T47D (cell line): ENCODE data around the gene NEDD4.

ENCODE experiments used
- DNase-seq, 2 experiments: peaks; one replicate each; pipeline versions ENCODE4 v3.0.0 to v3.0.0-alpha.2; 2011 to 2012; ENCODE audit warnings: low read depth in 1 of 2, low spot score in 1 of 2
- JUND ChIP-seq: IDR thresholded peaks from 2 replicates; pipeline ENCODE4 v1.6.1; 2012; ENCODE audit warnings: low read depth
- in situ Hi-C: cut with HindIII; loops from 2 replicates; pipeline ENCODE4 v1.10.0; 2016; ENCODE audit warnings: low sequenced_read_pairs, low pct_unique_long_range_greater_than_20kb

The NEDD4 gene

DNA sequence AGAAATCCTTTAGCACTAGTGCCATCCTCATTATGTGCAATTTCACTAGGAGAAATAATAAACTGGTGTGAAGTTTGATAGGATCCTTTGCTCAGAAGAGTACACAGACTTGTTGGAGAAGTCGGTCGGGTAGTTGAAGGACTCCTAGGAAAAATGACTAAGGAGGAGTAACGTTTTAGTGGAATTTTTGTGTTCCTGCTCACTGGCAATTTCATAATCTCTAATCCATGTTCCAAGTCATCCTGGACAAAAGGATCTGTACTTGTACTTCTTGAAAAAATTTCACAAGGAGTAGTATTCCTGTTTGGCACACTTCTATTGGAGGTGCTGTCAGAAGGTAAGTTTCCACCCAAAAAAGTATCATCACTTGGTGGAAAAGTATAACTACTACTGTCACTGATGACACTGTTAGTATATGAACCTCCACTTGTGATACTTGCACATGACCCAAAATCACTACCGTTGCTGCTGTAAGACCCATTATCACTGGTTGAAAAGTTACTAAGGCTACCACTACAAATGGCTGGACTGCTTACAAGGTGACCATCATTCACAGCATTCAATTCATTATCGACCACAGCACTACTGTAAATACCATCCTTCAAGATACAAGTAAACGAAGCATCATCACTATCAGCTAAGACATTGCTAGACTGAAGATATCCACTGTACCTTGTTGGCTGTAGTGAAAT lies 77.4 kb downstream of the NEDD4 start:
- no peak for DNase-seq
- no peak for TF ChIP-seq JUND
- in situ Hi-C loops, result no loop called here

DNA sequence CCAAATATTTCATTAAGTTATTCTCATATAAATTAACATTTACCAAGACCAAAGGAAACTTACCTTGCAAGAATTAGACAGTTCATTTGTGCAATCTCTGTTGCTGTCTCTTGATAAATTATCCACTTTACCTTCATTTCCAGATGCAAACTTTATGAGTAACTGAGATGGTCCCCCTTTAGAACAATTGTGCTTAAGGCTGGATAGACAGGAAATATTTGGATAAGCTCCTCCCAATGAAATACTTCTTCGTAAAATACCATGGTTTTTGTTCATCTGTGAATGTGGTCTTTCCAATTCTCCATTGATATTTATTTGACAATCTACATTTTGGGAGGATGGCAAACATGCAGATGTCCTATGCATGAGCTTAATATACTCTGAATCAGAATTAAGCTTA lies 78.2 kb downstream of the NEDD4 start:
- no peak for DNase-seq
- no peak for TF ChIP-seq JUND
- in situ Hi-C loops, result no loop called here

DNA sequence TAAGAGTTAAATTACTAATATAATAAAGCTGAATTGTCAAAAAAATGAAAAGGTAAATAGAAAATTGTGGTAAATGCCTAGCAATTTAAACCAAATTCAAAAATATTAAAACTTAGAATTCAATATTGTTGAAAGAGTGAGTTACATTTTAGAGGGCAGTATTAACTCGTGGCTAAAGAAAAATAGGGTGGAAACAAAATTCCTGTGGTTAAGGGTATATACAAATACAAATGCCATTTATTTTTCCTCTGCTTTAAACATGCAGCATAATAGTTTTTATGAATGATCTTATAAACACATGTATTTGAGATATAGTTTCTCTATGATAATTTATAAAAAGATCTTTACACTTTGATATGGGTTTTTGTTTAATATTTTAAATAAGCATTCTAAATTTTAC lies 79.0 kb downstream of the NEDD4 start:
- no peak for TF ChIP-seq JUND
- no peak for DNase-seq
- in situ Hi-C loops, result no loop called here

DNA sequence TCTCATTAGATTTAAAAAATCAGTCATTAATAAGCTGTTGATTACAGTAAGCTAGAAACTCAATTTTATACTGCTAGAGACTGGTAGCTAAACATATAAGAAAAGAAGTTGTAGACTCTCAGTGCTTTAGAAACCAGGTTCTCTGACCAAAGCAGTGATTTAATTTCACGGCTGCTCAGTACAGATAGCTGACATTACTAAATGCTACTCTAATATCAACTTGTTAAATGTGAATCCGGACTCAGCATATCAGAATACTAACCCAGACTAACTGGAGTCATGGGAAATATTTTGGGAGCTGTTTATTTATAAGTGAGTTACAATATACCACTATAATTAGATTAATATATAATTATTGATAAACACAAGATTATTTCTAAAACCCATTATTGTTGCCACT lies 80.4 kb downstream of the NEDD4 start:
- no peak for TF ChIP-seq JUND
- in situ Hi-C loops, result no loop called here
- no peak for DNase-seq

DNA sequence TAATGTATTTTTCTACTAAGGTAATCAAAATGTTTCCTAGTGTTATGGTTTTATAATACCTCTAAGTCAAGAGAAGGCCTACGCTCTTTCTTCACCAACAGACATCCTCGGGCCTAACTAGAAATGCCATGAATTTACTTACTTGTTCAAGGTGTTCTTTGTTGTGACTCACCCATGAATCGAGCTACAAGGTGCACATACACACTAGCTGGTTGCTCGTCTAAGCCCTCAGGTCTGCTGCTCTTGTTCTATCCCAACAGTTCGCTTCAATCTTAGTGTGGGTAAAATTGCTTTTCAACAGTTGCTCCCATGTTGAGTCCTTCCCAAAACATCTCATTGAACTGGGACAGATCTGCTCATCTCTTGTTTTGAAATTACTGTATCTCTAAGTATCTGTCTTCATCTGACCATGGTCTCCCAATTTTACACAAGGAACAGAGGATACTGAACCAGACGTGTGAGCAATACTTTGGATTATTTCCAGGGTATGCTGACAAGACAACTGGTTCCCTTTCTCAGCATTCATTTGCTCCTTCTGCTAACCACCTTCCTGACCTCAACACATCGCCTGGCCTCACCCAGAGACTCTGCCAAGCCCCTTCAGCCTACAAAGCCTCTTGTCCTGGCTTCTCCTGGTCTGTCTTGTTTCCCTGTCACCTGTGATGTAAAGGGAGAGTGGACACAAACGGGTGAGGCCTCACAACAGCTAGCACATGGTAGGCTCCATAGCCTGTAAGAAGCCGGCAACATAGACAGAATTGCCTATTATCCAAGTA lies 84.2 kb downstream of the NEDD4 start:
- no peak for TF ChIP-seq JUND
- in situ Hi-C loops, result no loop called here
- DNase-seq, result no peak

DNA sequence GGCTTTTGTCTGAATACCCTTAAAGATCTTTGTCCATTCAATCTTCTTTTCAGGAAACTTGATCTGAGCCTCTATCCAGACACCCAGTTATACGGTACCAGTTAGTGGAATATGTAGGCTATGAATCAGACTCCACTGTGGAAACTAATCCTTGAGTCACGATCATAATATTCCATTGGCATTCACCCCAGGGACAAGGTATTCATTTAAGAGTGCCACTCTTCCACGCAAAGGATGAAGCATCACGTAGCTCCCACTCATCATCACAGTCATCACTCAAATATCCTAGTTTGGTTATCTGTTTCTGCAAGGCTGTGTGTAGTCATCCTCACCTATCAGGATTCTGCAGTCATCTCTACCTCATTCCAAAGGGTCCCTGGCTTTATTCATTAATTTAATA lies 85.6 kb downstream of the NEDD4 start:
- in situ Hi-C loops, result no loop called here
- no peak for TF ChIP-seq JUND
- no peak for DNase-seq

DNA sequence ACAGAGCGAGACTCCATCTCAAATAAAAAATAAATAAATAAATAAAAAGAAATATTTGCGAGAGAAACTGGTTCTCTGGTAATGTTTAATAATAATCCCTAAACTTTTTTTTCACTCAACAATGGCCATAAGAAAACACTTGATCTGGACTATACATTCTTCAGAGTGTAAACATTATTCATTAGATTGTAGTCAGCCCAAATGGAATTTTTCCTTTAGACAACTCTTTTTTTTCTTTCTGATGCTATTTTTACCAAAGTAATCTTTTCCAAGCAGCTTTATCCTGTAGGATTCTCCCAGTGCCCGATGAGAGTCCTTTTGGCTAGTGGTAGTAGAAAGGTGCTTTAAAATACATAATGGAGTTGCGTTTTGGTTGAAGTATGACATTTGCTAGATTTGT lies 90.4 kb downstream of the NEDD4 start:
- no peak for TF ChIP-seq JUND
- in situ Hi-C loops, result no loop called here
- no peak for DNase-seq

DNA sequence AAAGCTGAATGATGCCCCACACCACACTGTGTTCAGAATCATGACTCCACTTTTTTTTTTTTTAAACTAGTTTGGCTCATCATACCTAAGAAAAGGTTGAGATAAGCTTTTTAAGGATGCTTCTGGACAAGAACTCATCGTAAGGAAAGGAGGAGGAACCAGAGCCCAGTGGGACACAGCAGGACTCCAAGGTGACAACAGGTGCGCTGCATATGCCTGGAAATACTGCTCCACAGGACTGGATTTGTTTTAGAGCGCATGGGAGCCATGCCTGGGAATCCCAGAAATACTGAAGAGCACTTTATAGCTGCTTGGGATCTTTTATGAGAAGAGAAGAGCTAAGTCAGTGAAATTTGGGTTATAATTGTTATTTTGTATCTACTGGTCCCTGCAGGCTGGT lies 93.4 kb downstream of the NEDD4 start:
- no peak for DNase-seq
- no peak for TF ChIP-seq JUND
- in situ Hi-C loops, result no loop called here

DNA sequence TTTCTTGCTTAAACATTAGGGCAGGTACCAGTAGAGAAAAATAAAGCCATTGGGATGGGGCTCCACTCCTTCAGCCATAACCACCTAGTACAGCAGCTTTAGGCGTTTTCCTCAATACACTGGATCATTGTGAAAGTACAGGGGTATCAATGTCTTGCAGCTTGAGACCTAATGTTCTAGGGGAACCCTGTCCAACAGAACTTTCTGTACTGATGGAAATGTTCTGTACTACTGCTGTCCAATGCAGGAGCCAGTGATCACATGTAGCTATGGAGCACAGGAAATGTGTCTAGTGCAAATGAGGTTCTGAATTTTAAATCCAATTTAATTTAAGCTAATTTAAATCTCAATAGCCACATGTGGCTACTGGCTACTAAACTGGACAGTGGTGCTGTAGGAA lies 93.9 kb downstream of the NEDD4 start:
- in situ Hi-C loops, result no loop called here
- DNase-seq, result no peak
- no peak for TF ChIP-seq JUND

DNA sequence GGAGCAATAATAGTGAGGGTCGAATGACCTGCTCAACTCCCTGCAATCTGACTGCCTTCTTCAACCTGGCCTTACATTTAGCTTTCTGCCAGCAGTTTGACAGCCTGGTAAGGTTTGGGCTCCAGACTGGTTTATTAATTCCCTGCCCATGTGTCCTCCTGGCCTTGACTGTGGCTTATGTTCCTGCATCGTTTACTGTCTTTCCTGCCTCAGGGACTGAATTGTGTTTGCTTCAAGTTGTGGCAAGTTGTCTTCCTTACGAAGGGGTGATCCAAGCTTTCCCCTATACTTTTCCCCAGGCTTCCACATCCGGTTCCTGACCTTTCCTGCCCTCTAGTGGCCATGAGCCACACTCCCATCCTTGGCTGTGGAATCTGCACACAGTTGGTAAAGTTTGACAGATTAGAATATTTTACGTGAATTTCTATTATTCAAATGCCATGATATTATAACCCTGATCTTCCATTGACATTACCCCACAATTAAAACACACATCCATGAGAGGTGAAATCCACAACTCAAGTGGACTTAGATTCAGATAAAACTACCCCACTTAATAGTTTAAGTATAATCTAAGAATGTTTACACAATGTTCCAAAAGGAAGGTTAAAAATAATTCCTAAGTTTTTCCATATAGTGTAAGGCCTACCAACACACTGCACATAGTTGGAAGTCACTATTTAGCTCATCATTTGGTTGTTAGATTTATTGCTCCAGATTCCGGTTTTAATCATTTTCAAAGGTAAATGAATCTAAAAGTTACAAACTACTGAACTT lies 95.7 kb downstream of the NEDD4 start:
- in situ Hi-C loops, result no loop called here
- DNase-seq, result peak; percentile 39 to 69
- no peak for TF ChIP-seq JUND

DNA sequence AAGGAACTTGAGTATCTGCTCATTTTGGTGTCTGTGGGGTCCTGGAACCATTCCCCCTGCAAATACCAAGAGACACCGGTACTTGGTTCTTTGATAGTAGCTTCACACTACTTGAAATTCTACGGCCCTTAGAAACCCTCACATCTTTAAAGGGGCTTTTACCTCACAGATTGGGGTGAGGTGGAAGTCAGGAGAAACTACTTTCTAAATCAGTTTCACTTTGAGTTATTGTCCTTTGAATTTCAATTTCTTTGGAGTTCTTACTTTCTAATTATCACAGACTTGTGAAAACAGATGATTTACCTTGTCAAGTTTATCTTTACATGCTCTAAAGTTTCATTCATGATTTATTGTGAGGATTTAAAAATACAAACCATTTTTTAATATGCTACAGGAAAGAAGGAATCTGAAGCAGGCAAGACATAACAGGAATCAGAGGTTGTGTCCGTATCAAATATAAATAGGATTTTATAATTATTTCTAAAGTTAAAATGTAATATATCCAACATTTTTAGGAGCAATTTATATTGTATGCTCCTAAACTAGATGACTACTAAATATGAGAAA lies 98.9 kb downstream of the NEDD4 start:
- TF ChIP-seq JUND, result no peak
- DNase-seq, result no peak
- in situ Hi-C loops, result no loop called here

DNA sequence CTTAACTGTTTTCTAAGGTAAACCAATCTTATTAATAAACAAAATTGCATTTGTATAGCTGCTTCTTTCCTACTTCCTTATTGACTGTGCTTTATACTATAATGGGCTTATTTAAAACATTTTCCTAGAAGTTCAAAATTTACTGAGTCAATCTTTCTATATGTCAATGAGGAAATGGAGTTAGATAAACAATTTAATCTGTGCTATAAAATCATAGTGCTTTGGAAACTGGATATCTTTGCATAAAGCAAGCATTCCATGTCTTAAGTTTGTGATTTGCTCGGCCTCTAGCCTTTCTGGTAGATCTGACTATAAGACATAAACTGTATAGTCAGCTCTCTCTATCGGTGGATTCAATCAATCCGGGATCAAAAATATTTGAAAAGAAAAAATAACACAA lies 99.6 kb downstream of the NEDD4 start:
- TF ChIP-seq JUND, result no peak
- in situ Hi-C loops, result no loop called here
- DNase-seq, result no peak

DNA sequence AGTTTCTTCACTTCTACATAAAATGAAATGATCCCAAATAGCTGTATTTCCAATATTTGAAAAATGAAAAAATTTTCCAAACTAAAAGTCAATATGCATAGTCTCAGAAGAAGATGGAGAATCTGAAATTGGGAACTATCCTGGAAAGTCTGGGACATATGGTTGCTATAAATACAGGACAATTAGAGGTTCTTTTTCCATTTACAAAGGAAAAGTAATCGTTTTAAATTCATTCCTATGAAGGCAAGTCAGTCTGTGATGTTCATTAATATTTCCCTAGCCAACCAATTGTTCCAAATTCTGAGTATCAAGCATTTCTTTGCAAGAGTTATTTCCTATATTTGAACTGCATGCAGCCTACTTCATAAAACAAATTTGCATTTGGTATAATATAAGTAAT lies 102.2 kb downstream of the NEDD4 start:
- no peak for DNase-seq
- in situ Hi-C loops, result no loop called here
- no peak for TF ChIP-seq JUND
